HG03521 (cell line): Measurements from ENCODE around the gene FHOD1.
A peak's percentile ranks its signal among the peaks of the same experiment; 100 is the strongest.

Source experiments
- ATAC-seq: cut with Tn5 transposase; IDR thresholded peaks from one replicate; pipeline ENCODE4 v1.9.1; 2021; ENCODE audit warnings: mild to moderate bottlenecking, moderate library complexity; ENCODE audit not compliant: unreplicated experiment

FHOD1 gene

GRCh38 chr16:67252609-67253497 lies 5.6 kb upstream of the FHOD1 start:
- ATAC-seq = no peak

GRCh38 chr16:67250045-67250327 lies 2.7 kb upstream of the FHOD1 start:
- ATAC-seq = no peak

- no peak for ATAC-seq
Observed at GRCh38 chr16:67249178-67250044, 2.1 kb upstream of the FHOD1 start.

GRCh38 chr16:67248401-67249177 lies 1.3 kb upstream of the FHOD1 start, which contains the start of gene SLC9A5:
SLC9A5 (plus strand) TSS chr16:67248979; CDS start chr16:67249015, 36 bp downstream.
- no peak for ATAC-seq

- no peak for ATAC-seq
Observed at GRCh38 chr16:67248073-67248400, 756 bp upstream of the FHOD1 start.

GRCh38 chr16:67246756-67247191 lies 507 bp downstream of the FHOD1 start:
- ATAC-seq = no peak

GRCh38 chr16:67246081-67246755 lies 1.1 kb downstream of the FHOD1 start:
- no peak for ATAC-seq

GRCh38 chr16:67245674-67246080 lies 1.6 kb downstream of the FHOD1 start:
- ATAC-seq = no peak

GRCh38 chr16:67245186-67245585 lies 2.1 kb downstream of the FHOD1 start:
- no peak for ATAC-seq

- peak; percentile 36 for ATAC-seq
Observed at GRCh38 chr16:67244387-67245185, 2.7 kb downstream of the FHOD1 start.

- no peak for ATAC-seq
Observed at GRCh38 chr16:67243481-67243880, 3.8 kb downstream of the FHOD1 start.

- ATAC-seq = no peak
Observed at GRCh38 chr16:67242138-67242730, 5.0 kb downstream of the FHOD1 start.

GRCh38 chr16:67241008-67241900 lies 6.0 kb downstream of the FHOD1 start:
- no peak for ATAC-seq

- no peak for ATAC-seq
Observed at GRCh38 chr16:67240506-67240905, 6.8 kb downstream of the FHOD1 start.

- no peak for ATAC-seq
Observed at GRCh38 chr16:67238806-67239470, 8.3 kb downstream of the FHOD1 start.

- ATAC-seq = no peak
Observed at GRCh38 chr16:67238278-67238575, 9.1 kb downstream of the FHOD1 start.

GRCh38 chr16:67237396-67238277 lies 9.6 kb downstream of the FHOD1 start:
- no peak for ATAC-seq
